T-helper 1 cell treated with Interleukin-12 subunit alpha and Interleukin-12 subunit beta and Interleukin-4 antibody, amounts not matched to agents 30 ng/mL and 1 ng/mL, for 36 hours (primary cell): ENCODE results near the gene HPN. TPM values are rescaled to one million over a fixed set of nuclear protein-coding genes. Genes with fewer than 3 reads are reported as not detected.

Source experiments
- intact Hi-C: fragments of 100-400 bp; cut with micrococcal nuclease; formaldehyde crosslinking; loops from one replicate; pipeline ENCODE4 v1.15.1; 2024
- total RNA-seq: library from RNA; stranded (reverse); gene quantifications from 2 replicates; pipeline ENCODE4 v1.2.3, GENCODE V29; 2022

Gene HPN
- total RNA-seq, 1 donor from 2014 or later, result not detected

DNA sequence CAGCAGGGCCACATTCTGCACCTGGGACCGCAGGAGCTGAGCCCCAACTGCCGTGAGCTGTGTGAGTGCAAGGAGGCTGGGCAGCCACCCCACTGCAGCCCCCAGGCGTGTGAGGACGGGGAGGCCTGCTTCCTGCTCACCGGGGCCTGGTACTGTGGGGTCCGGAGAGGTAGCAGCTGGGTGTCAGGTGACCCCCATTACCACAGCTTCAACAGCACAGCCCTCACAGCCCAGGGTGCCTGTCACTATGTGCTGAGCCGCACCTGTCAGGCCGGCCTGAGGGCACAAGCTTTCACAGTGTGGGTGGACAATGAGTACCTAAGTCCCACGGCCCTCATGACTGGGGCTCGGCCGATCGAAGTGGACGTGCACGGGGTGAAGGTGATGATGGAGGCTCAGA is 38.3 kb downstream of the HPN start:
- intact Hi-C loops, result no loop called here

DNA sequence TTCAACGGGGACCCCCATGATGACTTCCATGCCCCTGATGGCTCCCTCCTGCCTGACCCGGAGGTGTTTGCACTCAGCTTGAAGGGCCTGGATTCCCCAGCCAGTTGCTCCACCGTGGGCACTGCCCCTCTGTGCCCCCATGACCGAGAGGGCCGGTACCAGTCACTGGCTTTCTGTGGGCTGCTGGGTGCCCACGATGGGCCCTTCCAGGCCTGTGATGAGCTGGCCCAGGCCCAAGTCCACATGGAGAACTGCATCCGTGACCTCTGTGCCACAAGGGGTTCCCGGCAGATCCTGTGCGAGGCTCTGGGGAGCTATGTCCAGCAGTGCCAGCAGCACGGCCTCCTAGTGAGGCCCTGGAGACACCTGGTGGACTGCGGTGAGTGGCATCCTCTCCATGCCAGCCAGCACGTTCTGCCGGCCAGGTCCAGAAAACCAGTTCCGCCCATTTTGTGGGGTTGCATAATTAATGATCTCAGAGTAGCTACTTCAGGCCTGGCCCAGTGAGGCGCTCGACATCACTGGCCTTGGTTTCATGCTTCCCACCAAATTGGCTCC is 39.2 kb downstream of the HPN start:
- intact Hi-C loops, result no loop called here

DNA sequence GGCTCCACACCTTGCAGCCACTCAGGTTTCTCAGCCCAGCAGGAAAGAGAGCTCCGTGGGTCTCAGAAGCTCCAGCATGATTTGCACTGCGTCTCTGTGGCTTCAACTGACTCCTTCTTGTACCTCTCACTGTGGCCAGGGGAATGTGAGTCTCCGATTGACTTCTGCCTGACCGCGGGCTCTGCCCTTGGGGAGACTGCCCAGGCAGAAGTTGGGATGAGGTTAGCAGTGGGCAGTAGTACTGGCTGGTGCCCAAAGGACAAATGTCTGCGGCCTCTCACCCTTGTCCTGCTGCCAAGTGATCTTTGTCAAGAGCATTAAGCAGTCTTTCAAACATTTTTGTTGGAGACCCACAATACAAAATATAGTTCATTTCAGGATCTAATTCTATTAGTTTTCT is 39.7 kb downstream of the HPN start:
- intact Hi-C loops, result no loop called here

DNA sequence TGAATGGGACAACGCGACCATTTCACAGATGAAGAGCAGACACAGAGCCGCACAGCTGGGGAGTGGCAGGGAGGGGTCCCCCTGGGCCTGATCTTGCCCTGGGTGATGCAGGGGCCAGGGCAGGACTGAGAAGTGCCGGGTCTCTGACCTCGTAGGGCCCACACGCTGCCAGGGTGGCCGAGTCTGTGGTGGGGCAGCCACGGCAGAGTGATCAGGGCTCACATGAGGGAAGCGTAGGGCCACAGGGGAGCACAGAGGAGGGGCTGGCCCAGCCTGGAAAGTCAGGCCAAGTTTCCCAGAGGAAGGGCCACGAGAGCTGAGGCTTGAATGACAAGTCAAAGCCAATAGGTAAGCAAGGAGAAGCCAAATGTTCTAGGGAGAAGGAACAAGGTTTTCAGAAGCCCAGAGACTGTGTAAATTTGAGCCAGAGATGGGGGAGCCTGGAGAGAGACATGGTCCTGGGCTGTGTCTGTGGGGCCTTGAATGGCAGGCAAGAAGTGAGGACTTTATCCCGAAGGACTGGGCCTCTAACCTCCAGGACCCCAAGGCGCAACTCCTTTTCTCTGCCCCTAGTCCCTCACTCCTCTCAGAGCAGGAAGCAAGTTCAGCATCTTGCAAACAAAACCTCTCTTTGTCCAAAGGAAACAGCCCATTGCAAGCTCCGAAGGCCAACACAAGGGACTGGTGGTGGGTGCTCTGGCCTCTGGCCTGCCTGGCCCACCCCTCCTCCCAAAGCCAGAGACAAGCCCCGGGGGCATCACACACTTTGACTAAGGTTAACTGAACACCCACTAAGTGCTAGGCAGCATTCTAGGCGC is 42.4 kb downstream of the HPN start:
- intact Hi-C loops, result no loop called here

DNA sequence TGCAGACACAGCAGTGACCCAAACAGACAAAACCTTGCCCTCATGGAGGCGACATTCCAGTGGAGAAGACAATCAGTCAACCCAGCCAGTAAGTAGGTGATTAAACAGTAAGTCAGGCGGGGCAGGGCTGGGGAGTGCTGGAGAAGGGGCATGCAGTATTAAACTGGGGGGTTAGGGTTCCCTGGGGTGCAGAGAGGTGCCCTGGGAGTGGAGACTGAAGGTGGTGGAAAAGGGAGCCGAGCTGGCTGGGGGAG is 42.9 kb downstream of the HPN start:
- intact Hi-C loops, result no loop called here

DNA sequence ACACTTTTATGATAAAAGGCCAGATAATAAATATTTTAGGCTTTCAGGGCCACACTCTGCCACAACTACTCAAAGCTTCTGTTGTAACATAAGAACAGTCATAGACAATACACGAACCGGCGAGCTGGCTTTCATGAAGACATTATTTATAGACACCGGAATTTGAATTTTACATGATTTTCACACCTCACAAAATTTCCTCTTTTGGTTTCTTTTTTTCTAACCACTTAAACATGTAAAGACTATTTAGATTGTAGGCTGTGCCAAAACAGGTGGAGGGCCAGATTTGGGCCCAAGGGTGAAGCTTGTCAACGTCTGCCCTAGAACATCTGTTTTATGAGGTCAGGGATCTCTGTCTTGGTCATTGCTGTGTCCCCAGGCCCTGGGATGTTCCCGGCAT is 44.4 kb downstream of the HPN start:
- intact Hi-C loops, result no loop called here

DNA sequence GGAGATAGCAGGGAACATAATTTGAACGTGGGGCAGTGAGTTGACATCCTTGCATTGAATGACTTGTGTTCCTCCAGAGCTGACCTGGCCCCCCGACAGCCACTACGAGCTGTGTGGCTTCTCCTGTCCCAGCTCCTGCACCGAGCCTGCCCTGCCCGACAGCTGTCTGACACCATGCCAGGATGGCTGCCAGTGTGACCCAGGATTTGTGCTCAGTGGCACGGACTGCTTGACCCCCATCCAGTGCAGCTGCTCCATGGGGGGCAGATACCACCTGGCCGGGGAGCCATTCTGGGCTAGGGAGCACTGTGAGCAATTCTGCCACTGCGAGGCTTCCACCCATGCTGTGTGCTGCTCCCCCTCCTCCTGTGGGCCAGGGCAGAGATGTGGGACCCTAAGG is 44.9 kb downstream of the HPN start:
- intact Hi-C loops, result no loop called here

DNA sequence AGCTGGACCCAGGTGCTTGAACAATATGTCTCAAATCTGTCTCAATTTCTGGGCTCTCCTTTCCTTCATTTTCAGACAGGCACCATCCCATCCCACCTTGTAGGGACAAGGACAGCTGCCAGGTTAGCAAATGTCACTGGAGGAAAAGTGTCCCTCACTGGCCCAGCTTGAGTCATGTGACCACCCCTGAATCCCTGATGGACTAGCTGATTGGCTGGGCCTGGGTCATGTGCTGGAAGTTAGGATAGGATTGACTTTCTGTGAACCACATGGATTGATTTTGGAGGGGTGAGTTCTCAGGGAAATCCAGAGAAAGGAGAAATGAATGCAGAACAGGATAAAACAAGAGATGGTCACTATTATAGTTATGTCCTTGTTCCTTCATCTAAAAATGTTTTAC is 45.9 kb downstream of the HPN start:
- intact Hi-C loops, result no loop called here

DNA sequence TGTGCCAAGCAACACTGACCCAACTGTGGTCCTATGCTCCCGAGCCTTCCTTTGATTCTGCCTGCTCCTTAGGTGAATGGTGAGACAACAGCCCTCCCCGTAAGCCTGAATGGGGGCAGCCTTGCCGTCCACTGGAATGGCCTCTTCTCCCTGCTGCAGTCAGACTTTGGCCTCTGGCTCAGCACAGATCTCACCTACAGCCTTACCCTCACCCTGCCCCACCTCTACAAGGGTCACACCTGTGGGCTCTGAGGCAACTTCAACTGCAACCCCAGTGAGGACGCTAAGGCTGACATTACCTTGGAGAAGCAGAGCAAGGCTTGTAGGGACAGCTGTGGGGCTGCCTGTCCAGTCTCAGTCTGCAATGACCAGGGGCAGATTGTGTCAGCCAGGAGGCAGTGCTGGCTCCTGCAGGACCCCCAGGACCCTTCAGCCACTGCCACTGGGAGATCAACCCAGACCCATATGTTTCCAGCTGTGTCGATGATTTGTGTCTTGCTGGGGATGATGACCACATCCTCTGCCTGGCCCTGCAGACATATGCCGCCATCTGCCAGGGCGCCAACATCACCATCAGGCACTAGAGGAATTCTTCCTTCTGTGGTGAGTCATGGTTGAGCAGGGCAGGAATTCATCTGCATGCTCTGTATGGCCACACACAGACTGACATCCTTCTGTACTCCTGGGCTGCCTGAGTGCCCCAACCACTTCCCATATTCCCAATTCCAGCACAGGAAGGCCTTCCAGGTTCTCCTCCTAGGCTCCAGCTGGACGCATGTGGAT is 46.8 kb downstream of the HPN start:
- intact Hi-C loops, result no loop called here

DNA sequence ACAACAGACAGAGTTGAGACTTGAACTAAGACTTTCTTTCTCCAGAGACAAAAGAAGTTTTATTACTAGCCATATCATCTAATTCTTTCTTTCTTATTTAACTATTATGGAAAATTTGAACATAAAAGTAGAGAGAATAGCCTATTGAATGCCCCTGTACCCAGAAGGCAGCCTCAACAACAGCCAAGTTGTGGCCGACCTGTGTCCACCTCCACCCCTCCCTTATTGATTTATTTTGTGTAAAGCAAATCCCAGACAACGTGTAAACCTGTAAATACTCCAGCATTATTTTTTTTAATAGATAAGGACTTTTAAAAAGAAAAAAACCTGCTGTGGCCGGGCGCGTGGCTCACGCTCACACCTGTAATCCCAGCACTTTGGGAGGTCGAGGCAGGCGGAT is 48.0 kb downstream of the HPN start:
- intact Hi-C loops, result no loop called here

DNA sequence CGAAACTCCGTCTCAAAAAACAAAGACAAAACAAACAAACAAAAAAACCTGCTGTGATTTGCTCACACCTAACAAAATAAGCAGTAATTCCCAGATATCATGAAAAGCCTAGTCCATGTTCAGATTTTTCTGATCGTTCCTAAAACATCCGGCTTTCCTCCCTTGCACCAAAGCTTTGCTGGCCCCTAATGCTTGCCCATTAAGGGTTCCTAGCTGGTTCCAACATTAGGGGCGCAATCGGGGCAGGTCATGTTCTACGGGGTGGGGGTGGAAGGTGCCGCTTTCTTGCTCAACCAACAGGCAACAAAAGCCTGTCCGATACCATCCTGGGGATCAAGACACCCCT is 48.6 kb downstream of the HPN start:
- intact Hi-C loops, result loop anchor here (1.0 kb wide), 3 partner anchors 23 to 117 kb away; no protein-coding TSS in a partner anchor

DNA sequence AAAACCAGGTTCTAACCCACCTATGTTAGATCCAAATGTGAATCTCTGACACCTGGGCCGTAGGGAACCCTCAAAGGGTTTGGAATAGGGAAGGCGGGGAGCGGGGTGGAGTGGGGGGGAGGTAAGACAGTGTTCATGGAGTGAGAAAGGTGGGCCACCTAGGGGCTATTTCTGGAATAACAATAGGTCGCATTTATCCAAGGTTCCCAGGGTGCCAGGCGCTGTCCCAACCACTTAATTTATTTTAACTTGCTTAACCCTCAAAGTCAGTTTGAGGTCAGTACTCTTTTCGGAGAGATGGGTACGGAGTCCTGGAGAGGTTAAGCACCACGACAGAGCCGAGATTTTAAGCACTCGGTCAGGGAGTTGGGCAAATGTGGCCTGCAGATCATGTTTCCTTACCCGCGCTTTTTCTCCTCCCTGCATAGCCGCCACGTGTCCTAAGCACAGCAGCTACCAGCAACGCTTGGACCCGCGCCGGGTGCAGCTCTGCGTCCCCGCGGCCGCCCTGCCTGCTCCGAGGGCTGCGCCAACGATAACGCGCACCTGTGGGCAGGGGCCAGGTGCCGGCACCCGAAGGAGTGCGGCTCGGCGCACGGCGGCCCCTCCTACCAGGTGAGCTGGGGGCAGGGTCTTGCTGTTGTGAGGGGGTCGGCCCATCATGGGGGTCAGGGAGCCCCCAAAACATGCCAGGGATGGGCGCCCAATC is 49.1 kb downstream of the HPN start:
- intact Hi-C loops, result loop anchor here (1.0 kb wide), 3 partner anchors 23 to 117 kb away; no protein-coding TSS in a partner anchor

DNA sequence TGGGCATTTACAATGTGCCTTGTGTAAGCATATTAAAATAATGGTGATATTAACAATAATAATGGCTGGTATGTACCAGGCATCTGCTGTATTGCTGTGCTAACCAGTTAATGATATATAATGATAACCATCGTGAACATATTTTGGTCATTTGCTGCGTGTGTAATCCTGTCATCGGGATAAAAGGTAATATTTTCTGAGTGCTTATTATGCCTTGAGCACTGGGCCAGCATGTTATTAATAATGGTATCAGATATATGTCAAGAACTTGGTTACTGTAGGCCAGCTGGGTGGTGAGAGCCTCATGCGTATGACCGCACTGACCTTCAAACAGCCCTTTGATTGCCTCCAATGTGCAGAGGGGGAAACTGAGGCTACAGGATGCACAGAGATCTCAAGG is 51.9 kb downstream of the HPN start:
- intact Hi-C loops, result no loop called here

DNA sequence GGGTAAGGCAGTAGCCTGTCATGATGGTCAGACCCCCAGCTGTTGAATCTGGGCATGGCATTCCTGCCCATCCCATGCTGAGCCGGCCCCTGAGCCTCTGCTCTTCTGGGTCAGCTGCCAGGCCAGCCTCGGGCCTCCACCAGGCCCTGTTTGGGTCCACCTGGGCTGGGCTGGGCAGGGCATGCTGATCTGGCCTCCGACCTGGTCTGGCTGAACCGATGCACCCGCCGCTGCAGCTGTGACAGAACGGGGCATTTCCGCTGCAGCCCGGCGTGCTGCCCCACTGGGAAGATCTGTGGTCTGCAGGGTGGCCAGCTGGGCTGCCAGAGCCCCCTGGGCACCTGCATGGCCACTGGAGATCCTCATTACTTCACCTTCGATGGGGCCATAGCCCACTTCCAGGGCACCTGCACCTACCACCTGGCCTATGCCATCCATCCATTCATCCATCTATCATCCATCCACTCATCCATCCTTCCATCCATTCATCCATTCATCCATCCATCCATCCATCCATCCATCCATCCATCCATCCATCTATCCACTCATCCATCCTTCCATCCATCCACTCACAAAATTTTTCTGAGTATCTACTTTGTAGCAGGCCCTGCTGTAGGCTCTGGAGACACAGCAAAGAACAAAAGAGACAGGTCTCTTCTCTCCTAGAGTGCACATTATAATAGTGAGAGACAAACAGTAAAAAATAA is 52.6 kb downstream of the HPN start:
- intact Hi-C loops, result no loop called here

DNA sequence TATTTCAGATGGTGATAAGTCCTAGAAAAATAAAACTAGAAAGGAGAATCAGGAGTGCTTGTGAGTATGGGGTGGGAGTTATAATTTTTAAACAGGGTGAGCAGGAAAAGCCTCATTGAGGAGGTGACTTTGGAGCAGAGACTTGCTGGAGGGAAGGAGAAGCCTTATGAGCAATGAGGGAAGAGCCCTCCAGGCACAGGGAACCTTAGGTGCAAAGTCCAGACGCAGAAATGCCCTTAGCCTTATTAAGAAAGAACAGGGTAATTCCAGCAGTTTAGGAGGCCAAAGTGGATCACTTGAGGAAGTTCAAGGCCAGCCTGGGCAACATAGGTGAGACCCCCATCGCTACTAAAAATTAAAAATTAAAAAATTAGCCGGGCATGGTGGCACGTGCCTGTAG is 53.1 kb downstream of the HPN start:
- intact Hi-C loops, result no loop called here

DNA sequence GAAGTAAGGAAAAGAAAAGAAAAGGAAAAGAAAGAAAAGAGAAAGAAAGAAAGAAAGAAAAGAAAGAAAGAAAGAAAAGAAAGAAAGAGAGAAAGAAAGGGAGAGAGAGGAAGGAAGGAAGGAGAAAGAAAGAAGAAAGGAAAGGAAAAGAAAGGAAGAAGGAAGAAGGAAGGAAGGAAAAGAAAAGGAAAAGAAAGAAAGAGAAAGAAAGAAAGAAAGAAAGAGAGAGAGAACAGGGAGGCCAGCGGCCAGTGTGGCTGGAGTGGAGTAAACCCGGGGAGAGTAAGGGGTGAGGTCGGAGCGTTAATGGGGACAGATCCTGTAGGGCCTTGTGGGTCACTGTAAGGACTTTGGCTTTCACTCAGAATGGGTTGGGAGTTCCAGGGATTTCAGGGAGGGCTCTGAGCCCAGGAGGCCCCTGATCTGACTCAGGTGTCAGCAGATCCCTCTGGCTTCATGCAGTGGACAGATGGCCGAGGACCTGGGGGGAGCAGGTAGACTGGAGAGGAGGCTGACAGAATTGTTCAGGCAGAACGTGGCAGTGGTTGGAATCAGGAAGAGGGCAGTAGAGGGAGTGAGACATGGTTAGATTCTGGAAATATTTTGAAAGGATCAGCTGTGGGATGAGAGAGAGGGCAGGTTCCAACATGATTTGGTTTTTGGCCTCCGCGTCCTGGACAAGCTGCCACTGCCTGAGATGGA is 54.3 kb downstream of the HPN start:
- intact Hi-C loops, result no loop called here

DNA sequence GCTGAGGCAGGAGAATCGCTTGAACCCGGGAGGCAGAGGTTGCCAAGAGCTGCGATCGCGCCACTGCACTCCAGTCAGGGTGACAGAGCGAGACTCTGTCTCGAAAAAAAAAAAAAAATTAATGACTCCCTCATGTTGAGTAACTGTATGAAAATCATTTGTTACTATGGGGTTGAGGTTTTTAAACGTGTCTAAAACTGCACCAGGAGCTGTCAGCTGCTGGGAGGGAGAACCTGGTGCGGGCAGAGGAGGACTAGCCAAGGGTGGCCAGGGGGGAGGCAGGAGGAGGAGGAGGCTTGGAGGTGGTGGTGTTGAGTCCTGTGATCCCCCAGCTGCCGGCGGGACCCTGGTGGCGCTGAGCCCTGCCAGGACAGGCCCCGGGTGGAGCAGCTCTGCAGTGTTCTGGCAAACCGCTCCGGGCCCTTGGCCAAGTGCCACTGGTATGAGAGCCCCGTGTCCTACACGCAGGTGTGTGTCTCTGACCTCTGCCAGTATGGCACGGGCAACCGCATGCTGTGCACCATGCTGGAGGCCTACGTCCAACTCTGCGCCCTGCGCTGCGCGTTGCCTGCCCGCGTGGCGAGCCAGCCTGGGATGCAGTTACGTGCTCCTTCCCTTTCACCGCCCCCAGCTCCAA is 57.0 kb downstream of the HPN start:
- intact Hi-C loops, result no loop called here

DNA sequence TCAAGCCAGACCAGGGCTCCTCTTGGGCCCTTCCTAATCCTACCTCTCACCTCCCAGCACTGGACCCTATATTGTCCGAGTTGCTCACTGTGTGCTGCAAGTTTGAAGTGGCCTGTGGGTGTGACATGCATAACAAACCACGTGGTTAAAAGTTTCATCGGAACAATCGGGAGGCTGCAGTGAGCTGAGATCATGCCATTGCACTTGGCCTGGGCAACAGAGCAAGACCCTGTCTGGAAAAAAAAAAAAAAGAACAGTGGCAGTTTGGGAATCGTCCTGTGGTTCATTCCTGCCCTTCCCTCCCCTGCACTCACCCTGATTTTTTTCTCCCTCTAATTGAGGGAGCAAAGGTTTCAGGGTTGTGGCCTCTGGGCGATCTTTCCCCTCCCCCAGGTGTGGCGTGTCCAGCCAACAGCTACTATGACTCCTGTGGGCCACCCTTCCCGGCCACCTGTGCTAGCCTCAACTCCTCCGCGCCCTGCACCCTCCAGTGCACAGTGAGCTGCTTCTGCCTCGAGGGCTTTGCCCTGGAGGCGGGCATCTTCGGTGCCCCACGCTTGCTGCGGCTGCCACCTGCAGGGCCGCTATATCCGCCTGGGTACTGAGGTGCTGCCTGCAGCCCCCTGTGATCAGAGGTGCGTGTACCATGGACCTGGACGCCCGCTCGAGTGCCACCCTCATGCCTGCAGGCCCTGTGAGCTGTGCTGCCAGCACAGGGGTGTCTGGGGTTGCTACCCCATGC is 57.8 kb downstream of the HPN start:
- intact Hi-C loops, result no loop called here

DNA sequence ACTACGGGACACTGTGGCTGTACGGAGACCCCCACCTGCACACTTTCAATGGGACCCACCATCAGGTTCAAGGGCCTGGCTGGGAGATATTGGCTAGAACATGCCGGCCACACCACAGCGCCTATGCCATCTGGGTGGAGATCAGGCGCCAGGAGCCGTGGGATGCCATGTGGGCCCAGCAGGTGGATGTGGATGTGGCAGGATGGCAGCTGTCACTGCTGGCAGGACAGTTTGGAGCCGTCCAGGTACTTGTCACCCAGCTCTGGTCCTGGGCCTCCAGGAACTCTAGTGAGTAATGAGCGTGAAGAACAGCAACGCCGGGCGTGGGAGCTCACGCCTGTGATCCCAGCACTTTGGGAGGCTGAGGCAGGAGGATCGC is 58.4 kb downstream of the HPN start:
- intact Hi-C loops, result no loop called here
